Heart left ventricle (tissue), 13 donors: ENCODE results near the gene COL24A1.

Experiments used
- POLR2A ChIP-seq, 2 donors: fragments of 450-650 bp; IDR thresholded peaks; one replicate each; pipeline ENCODE4 v1.6.1; 2017; ENCODE audit warnings: antibody characterized with exemption in 2 of 2, mild to moderate bottlenecking in 2 of 2, moderate library complexity in 2 of 2
- TF ChIP-seq, protein P1 (sequence below), 12 donors: fragments of 200-600 bp; sonication (generic) in 4 of 12; IDR thresholded peaks; one replicate each; pipeline versions ENCODE4 v1.5.0 to v1.8.0; 2018 to 2022; ENCODE audit warnings: antibody characterized with exemption in 12 of 12, mild to moderate bottlenecking in 5 of 12
- donor health status: ischemic (EF 13 %, LVEDD 7.1; RV severe dilation, severe dysfunction).
- donor health status: DM: no; HTN: yes; CAD: no.
- donor health status: DM: no; HTN: no; CAD: no.
- donor health status: ischemic (EF 25% LVEDD 6.9; RV normal size, moderate dysfunction).
- donor health status: ischemic (EF 25% LVEDD 5.7; RV mildly dilated, moderate dysfunction).
- donor health status: ischemic (EF 35%, LVEDD 5.7; RV mildly dilated, moderate dysfunction).
- donor health status: nonischemic (EF 11% LVEDD 7.7; RV severe dilation, severe dysfunction).
- donor health status: DM: yes; HTN: yes; CAD: no.
- donor health status: PGD.
- donor health status: ischemic (EF 29% LVEDD 5.4; RV normal size, mild dysfunction).
- donor health status: nonischemic (EF 23%, LVEDD 6.1; RV moderate dilation, normal function).

DNA sequence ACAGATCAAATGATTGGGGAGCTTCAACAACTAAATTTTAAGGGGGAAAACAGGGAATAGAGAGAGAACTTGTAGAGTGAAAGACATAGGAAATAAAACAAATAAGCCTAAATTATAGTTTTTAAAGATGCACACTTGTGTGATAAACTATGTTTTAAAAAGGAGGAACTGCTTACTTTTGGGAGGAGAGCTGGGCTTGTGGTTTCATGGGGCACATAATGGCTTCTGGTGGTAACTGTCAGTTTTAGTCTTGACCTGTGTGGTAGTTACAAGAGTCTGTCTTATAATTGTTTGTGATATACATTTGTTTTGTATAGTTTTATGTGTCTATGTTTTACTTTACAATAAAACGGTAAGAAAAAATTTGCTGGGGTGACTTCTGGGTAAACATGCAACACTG is 165.3 kb downstream of the COL24A1 start:
- TF ChIP-seq, protein P1, sequence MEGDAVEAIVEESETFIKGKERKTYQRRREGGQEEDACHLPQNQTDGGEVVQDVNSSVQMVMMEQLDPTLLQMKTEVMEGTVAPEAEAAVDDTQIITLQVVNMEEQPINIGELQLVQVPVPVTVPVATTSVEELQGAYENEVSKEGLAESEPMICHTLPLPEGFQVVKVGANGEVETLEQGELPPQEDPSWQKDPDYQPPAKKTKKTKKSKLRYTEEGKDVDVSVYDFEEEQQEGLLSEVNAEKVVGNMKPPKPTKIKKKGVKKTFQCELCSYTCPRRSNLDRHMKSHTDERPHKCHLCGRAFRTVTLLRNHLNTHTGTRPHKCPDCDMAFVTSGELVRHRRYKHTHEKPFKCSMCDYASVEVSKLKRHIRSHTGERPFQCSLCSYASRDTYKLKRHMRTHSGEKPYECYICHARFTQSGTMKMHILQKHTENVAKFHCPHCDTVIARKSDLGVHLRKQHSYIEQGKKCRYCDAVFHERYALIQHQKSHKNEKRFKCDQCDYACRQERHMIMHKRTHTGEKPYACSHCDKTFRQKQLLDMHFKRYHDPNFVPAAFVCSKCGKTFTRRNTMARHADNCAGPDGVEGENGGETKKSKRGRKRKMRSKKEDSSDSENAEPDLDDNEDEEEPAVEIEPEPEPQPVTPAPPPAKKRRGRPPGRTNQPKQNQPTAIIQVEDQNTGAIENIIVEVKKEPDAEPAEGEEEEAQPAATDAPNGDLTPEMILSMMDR (IDR thresholded peaks at IDR 0.05) = no peak
- TF ChIP-seq POLR2A (IDR thresholded peaks at IDR 0.05) = no peak
